HCT116 (cell line): Measurements from ENCODE around the gene CDK14. TPM values are rescaled to one million over a fixed set of nuclear protein-coding genes. Genes with fewer than 3 reads are reported as not detected.
A peak's percentile ranks its signal among the peaks of the same experiment; 100 is the strongest.

Experiments
- ATAC-seq: fragments of 200-7000 bp; cut with Tn5 transposase; 2 replicates; pipeline ENCODE4 v1.9.1; 2020; ENCODE audit warnings: mild to moderate bottlenecking, moderate library complexity
- BruUV-seq: library from RNA; stranded (reverse); fragments of 400-500 nt; replicated peaks from 2 replicates; lab custom pipeline; 2021; lab: Mats Ljungman, UMichigan
- CTCF ChIA-PET: fragments of 300-600 bp; sonication (Branson Sonifier 250); formaldehyde crosslinking; loops from one replicate; lab custom pipeline; 2021; ENCODE audit warnings: antibody characterized with exemption; lab: Charles Lee
- POLR2A ChIA-PET: fragments of 300-600, 350-600 bp; sonication (Branson Sonifier 250); formaldehyde crosslinking; loops from one replicate; lab custom pipeline; 2021; ENCODE audit warnings: antibody characterized with exemption; lab: Charles Lee
- RAD21 ChIA-PET, 2 experiments: fragments of 300-600 bp; sonication (Branson Sonifier 250); formaldehyde crosslinking; loops; one replicate each; lab custom pipeline; 2023; ENCODE audit warnings: low total read pairs in 2 of 2; ENCODE audit not compliant: uncharacterized antibody in 2 of 2, unreplicated experiment in 2 of 2, low non-redundant PET in 1 of 2; lab: Charles Lee
- DNase-seq: peaks from one replicate; pipeline ENCODE4 v3.0.0-alpha.2; 2010; ENCODE audit warnings: low read depth, low spot score
- H2AFZ ChIP-seq: fragments of 200-600 bp; shearing (Covaris generic), sonication (generic); 2 replicates; pipeline ENCODE4 v1.6.1; 2017; ENCODE audit warnings: low read depth, mixed run types, mixed read lengths, antibody characterized with exemption, low read length; ENCODE audit not compliant: poor library complexity, severe bottlenecking
- H3K27ac ChIP-seq: 2 replicates; pipeline ENCODE4 v1.5.1; 2012; ENCODE audit warnings: low read depth, low read length
- H3K27me3 ChIP-seq: fragments of 200-600 bp; sonication (generic); 2 replicates; pipeline ENCODE4 v1.6.1; 2016; ENCODE audit warnings: mixed run types, low read length, mixed read lengths; ENCODE audit not compliant: insufficient read depth
- H3K36me3 ChIP-seq, 2 experiments: fragments of 200-500 bp in 1 of 2; fragments of 200-600 bp in 1 of 2; sonication (Bioruptor generic) in 1 of 2; sonication (generic) in 1 of 2; 2 replicates each; pipeline versions ENCODE4 v1.5.1 to v1.6.1; 2014 to 2016; ENCODE audit warnings: low read length in 2 of 2, inconsistent platforms in 1 of 2, mixed read lengths in 1 of 2, mixed run types in 1 of 2; ENCODE audit not compliant: insufficient read depth in 2 of 2, control insufficient read depth in 1 of 2
- H3K4me1 ChIP-seq, 2 experiments: fragments of 200-600 bp in 1 of 2; sonication (generic) in 1 of 2; 2 replicates each; pipeline versions ENCODE4 v1.5.1 to v1.6.1; 2012 to 2017; ENCODE audit warnings: low read length in 2 of 2, inconsistent platforms in 1 of 2, mild to moderate bottlenecking in 1 of 2, mixed read lengths in 1 of 2, mixed run types in 1 of 2, moderate library complexity in 1 of 2; ENCODE audit not compliant: insufficient read depth in 2 of 2, control insufficient read depth in 1 of 2
- H3K4me2 ChIP-seq: fragments of 200-600 bp; sonication (generic); 2 replicates; pipeline ENCODE4 v1.6.1; 2017; ENCODE audit warnings: mixed run types, low read length, mixed read lengths
- H3K4me3 ChIP-seq, 2 experiments: fragments of 200-600 bp in 1 of 2; sonication (generic) in 1 of 2; replicated peaks in 1 of 2; 2 replicates each; pipeline ENCODE4 v1.5.1; 2011 to 2016; ENCODE audit warnings: low read length in 2 of 2, control low read depth in 1 of 2, low read depth in 1 of 2, mild to moderate bottlenecking in 1 of 2, mixed read lengths in 1 of 2, mixed run types in 1 of 2
- H3K79me2 ChIP-seq: fragments of 200-600 bp; sonication (generic); 2 replicates; pipeline ENCODE4 v1.6.1; 2017; ENCODE audit warnings: mild to moderate bottlenecking, mixed run types, low read length, moderate library complexity, mixed read lengths; ENCODE audit not compliant: insufficient read depth
- H3K9ac ChIP-seq: fragments of 200-600 bp; sonication (generic); 2 replicates; pipeline ENCODE4 v1.6.1; 2016; ENCODE audit warnings: low read length, mixed read lengths
- H3K9me2 ChIP-seq: fragments of 200-600 bp; sonication (generic), shearing (Covaris generic); 2 replicates; pipeline ENCODE4 v1.6.1; 2017; ENCODE audit warnings: mixed run types, mild to moderate bottlenecking, moderate library complexity; ENCODE audit not compliant: insufficient read depth
- H3K9me3 ChIP-seq, 2 experiments: fragments of 200-500 bp in 1 of 2; fragments of 200-600 bp in 1 of 2; sonication (Bioruptor generic) in 1 of 2; sonication (generic) in 1 of 2; 2 replicates each; pipeline ENCODE4 v1.6.1; 2014 to 2017; ENCODE audit warnings: low read length in 2 of 2, mixed read lengths in 2 of 2, inconsistent platforms in 1 of 2, low read depth in 1 of 2, mild to moderate bottlenecking in 1 of 2, mixed run types in 1 of 2, moderate library complexity in 1 of 2; ENCODE audit not compliant: control insufficient read depth in 1 of 2, insufficient read depth in 1 of 2
- H4K20me1 ChIP-seq: fragments of 200-600 bp; sonication (generic), shearing (Covaris generic); 2 replicates; pipeline ENCODE4 v1.6.1; 2017; ENCODE audit warnings: mixed run types, mild to moderate bottlenecking, moderate library complexity; ENCODE audit not compliant: insufficient read depth
- RAD21 ChIP-seq: IDR thresholded peaks from 2 replicates; pipeline ENCODE4 v1.6.1; 2012; ENCODE audit warnings: low read depth, mild to moderate bottlenecking
- SP1 ChIP-seq: IDR thresholded peaks from 2 replicates; pipeline ENCODE4 v1.6.1; 2012; ENCODE audit warnings: low read depth
- SRF ChIP-seq: IDR thresholded peaks from 2 replicates; pipeline ENCODE4 v1.6.1; 2012; ENCODE audit warnings: low read depth
- YY1 ChIP-seq: IDR thresholded peaks from 2 replicates; pipeline ENCODE4 v1.6.1; 2011; ENCODE audit warnings: low read length, low read depth, moderate library complexity, mild to moderate bottlenecking; ENCODE audit not compliant: insufficient replicate concordance; ENCODE audit errors: extremely low read depth
- intact Hi-C: fragments of 100-400 bp; cut with micrococcal nuclease; formaldehyde crosslinking; loops from 2 replicates; pipeline ENCODE4 v1.10.0; 2022
- total RNA-seq: library from RNA; stranded (reverse); gene quantifications from one replicate; pipeline ENCODE4 v1.2.1, GENCODE V29; 2021; ENCODE audit not compliant: unreplicated experiment
- TF ChIP-seq, protein P1 (sequence below): IDR thresholded peaks from 2 replicates; pipeline ENCODE4 v1.6.1; 2011; ENCODE audit warnings: mild to moderate bottlenecking, low read length, moderate library complexity; ENCODE audit not compliant: insufficient replicate concordance; ENCODE audit errors: extremely low read depth
- TF ChIP-seq, protein P2 (sequence below), 3 experiments: fragments of 200-600 bp in 1 of 3; sonication (generic) in 1 of 3; IDR thresholded peaks in 2 of 3; conservative IDR thresholded peaks in 1 of 3; 2 replicates each; pipeline ENCODE4 v1.5.1; 2012 to 2017; ENCODE audit warnings: low read depth in 2 of 3, low read length in 2 of 3, antibody characterized with exemption in 1 of 3, borderline replicate concordance in 1 of 3, control low read depth in 1 of 3, mild to moderate bottlenecking in 1 of 3, mixed read lengths in 1 of 3, mixed run types in 1 of 3, moderate library complexity in 1 of 3; ENCODE audit not compliant: insufficient read depth in 1 of 3

The CDK14 gene
- total RNA-seq, 1 experiment from 2014 or later = 10.2 TPM

DNA sequence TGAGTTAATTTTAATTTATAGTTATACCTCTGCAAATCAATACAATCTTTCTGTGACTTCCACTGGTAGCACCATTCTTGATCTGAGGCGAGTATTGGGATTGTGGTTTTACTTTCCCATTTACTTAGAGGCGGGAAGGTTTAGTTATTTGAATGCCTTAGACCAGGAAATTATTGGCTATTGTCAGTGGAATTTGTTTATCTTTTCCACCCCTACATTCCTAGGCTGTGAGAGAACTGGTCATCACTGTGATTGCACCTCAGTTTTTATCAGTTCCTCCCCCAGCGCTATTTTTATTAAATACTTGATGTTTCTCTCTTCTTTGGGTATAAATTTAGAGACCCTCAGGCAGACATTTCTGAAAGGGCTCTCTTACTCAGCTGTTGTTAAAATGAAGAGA lies 29.9 kb downstream of the CDK14 start (continued):
- TF ChIP-seq, protein P1, sequence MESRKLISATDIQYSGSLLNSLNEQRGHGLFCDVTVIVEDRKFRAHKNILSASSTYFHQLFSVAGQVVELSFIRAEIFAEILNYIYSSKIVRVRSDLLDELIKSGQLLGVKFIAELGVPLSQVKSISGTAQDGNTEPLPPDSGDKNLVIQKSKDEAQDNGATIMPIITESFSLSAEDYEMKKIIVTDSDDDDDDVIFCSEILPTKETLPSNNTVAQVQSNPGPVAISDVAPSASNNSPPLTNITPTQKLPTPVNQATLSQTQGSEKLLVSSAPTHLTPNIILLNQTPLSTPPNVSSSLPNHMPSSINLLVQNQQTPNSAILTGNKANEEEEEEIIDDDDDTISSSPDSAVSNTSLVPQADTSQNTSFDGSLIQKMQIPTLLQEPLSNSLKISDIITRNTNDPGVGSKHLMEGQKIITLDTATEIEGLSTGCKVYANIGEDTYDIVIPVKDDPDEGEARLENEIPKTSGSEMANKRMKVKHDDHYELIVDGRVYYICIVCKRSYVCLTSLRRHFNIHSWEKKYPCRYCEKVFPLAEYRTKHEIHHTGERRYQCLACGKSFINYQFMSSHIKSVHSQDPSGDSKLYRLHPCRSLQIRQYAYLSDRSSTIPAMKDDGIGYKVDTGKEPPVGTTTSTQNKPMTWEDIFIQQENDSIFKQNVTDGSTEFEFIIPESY = no peak
- TF ChIP-seq SP1 = no peak

DNA sequence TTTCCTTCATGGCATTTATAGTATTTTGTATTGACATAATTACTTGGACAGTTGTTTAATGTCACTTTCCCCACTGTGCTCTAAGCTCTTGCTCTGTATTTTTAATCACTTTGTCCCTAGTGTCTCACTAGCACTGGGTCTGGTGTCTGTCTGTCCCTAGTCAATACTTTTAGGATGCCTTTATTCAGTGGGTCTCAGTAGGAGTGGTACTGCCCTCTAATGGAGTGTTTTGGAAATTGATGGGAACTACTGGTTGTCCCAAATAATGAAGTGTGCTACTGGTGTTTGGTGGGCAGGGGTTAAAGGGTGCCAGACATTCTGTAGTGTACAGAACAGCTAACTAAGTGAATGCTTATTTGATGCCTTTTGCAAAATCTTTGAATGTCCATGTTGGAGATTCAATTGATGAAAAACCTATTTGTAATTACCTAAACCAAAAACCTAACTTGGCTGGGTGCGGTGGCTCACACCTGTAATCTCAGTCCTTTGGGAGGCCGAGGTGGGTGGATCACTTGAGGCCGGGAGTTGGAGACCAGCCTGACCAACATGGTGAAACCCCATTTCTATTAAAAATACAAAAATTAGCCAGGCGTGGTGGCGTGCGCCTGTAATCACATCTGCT lies 33.3 kb downstream of the CDK14 start:
- Histone ChIP-seq H3K4me1 (peaks cover 4 to 8% of the 10 kb centered on the region in 2 experiments; a peak in 2 of 4 replicates), H3K4me3 (no peak overlapping the region), H3K79me2 (no peaks in the 10 kb centered on the region), H3K36me3 (no peaks in the 10 kb centered on the region), H4K20me1 (no peaks in the 10 kb centered on the region), H3K27ac (no peak overlapping the region), H3K9ac (no peak overlapping the region), H2AFZ (no peak overlapping the region), H3K27me3 (no peaks in the 10 kb centered on the region), H3K9me2 (no peaks in the 10 kb centered on the region), H3K9me3 (no peaks in the 10 kb centered on the region)
- ChIA-PET RAD21 (interaction anchor here in 1 of 2 experiments (1.6 kb wide), 1 partner anchor 174 kb away, joined by 4 read pairs; no protein-coding TSS in a partner anchor), POLR2A (no interaction called here)
- ATAC-seq (peak; percentile 93), DNase-seq (peak; percentile 31)
- TF ChIP-seq, protein P2, sequence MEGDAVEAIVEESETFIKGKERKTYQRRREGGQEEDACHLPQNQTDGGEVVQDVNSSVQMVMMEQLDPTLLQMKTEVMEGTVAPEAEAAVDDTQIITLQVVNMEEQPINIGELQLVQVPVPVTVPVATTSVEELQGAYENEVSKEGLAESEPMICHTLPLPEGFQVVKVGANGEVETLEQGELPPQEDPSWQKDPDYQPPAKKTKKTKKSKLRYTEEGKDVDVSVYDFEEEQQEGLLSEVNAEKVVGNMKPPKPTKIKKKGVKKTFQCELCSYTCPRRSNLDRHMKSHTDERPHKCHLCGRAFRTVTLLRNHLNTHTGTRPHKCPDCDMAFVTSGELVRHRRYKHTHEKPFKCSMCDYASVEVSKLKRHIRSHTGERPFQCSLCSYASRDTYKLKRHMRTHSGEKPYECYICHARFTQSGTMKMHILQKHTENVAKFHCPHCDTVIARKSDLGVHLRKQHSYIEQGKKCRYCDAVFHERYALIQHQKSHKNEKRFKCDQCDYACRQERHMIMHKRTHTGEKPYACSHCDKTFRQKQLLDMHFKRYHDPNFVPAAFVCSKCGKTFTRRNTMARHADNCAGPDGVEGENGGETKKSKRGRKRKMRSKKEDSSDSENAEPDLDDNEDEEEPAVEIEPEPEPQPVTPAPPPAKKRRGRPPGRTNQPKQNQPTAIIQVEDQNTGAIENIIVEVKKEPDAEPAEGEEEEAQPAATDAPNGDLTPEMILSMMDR (IDR thresholded peaks at IDR 0.05 in 2 of 3, conservative IDR thresholded peaks at IDR 0.05 in 1 of 3; ENCODE audit: borderline replicate concordance in 1 of 3, insufficient read depth in 1 of 3, low read depth in 2 of 3, low read length in 2 of 3) = peak; percentile 52 to 79 (median 65); a peak in 5 of 6 replicates
- no peak for TF ChIP-seq SP1
- TF ChIP-seq YY1 = no peak
- peak; percentile 66 for TF ChIP-seq RAD21
- TF ChIP-seq SRF = no peak
- TF ChIP-seq, all 23 proteins: peak for 2
- CTCF ChIA-PET = interaction anchor here (0.7 to 1.5 kb wide), 6 partner anchors 18 to 405 kb away, joined by 3 to 18 read pairs (median 4); no protein-coding TSS in a partner anchor
- BruUV-seq = no TSS peak
- no peak overlapping the region for H3K4me2 ChIP-seq
- intact Hi-C loops = loop anchor here (1.0 kb wide), 3 partner anchors 77 to 405 kb away; no protein-coding TSS in a partner anchor
